CD4-positive, CD25-positive, alpha-beta regulatory T cell (primary cell): ENCODE data around the gene SPATS1. TPM values are rescaled to one million over a fixed set of nuclear protein-coding genes. Genes with fewer than 3 reads are reported as not detected.
"Not testable (repeated sequence)": the region's sequence is repeated elsewhere in the genome, so short reads cannot be mapped to it uniquely, and the experiment has no call there.

Experiments
- ATAC-seq, 2 donors: fragments of 150-1000 bp; cut with Tn5 transposase; one replicate each; pipeline ENCODE4 v1.10.0; 2021; ENCODE audit warnings: low read depth in 2 of 2, moderate number of reproducible peaks in 2 of 2, moderate library complexity in 1 of 2
- DNase-seq, 3 donors: peaks; one replicate each; pipeline versions ENCODE4 v3.0.0 to v3.0.0-alpha.2; 2012 to 2022; ENCODE audit warnings: mixed read lengths in 1 of 3
- H3K27ac ChIP-seq: one replicate; pipeline ENCODE4 v1.7.0; 2013; ENCODE audit warnings: mild to moderate bottlenecking, low read length; ENCODE audit not compliant: insufficient read depth, poor library complexity, severe bottlenecking
- H3K27me3 ChIP-seq: one replicate; pipeline ENCODE4 v1.7.0; 2013; ENCODE audit warnings: low read length; ENCODE audit not compliant: control insufficient read depth, insufficient read depth
- H3K36me3 ChIP-seq: one replicate; pipeline ENCODE4 v1.7.0; 2013; ENCODE audit warnings: mild to moderate bottlenecking, low read length, moderate library complexity; ENCODE audit not compliant: control insufficient read depth, insufficient read depth
- H3K4me1 ChIP-seq: 2 replicates; pipeline ENCODE4 v1.7.0; 2013; ENCODE audit warnings: mild to moderate bottlenecking, low read length; ENCODE audit not compliant: insufficient read depth, control insufficient read depth, poor library complexity, severe bottlenecking
- H3K4me3 ChIP-seq: one replicate; pipeline ENCODE4 v1.7.0; 2013; ENCODE audit warnings: low read depth, mild to moderate bottlenecking, low read length, moderate library complexity
- H3K9me3 ChIP-seq, 2 experiments: 1 replicate in 1 of 2; 2 replicates in 1 of 2; pipeline ENCODE4 v1.7.0; 2013; ENCODE audit warnings: low read length in 2 of 2, mild to moderate bottlenecking in 1 of 2, moderate library complexity in 1 of 2; ENCODE audit not compliant: control insufficient read depth in 2 of 2
- H3K27ac Mint-ChIP-seq, 3 donors: one replicate each; pipeline ENCODE4 v1.8.0; 2020 to 2022; ENCODE audit warnings: mild to moderate bottlenecking in 3 of 3, mixed read lengths in 3 of 3, moderate library complexity in 2 of 3
- H3K27me3 Mint-ChIP-seq: one replicate; pipeline ENCODE4 v1.8.0; 2022; ENCODE audit warnings: mild to moderate bottlenecking, mixed read lengths
- H3K36me3 Mint-ChIP-seq: one replicate; pipeline ENCODE4 v1.8.0; 2020; ENCODE audit warnings: mixed read lengths
- H3K4me1 Mint-ChIP-seq, 4 donors: one replicate each; pipeline ENCODE4 v1.8.0; 2020 to 2022; ENCODE audit warnings: mixed read lengths in 4 of 4, mild to moderate bottlenecking in 1 of 4
- H3K4me3 Mint-ChIP-seq, 4 donors: one replicate each; pipeline ENCODE4 v1.8.0; 2020 to 2022; ENCODE audit warnings: mild to moderate bottlenecking in 4 of 4, mixed read lengths in 4 of 4, moderate library complexity in 3 of 4
- H3K9me3 Mint-ChIP-seq, 7 donors: one replicate each; pipeline ENCODE4 v1.8.0; 2020 to 2022; ENCODE audit warnings: mixed read lengths in 7 of 7, mild to moderate bottlenecking in 3 of 7, moderate library complexity in 2 of 7
- polyA plus RNA-seq, 4 donors: library from polyadenylated mRNA; unstranded; fragments of 300-500 nt; fragmentation: Illumina TruSeq; gene quantifications; one replicate each; pipeline ENCODE4 v1.2.3, GENCODE V29; 2021
- total RNA-seq: library from RNA; stranded (reverse); gene quantifications from one replicate; pipeline ENCODE4 v1.2.3, GENCODE V29; 2022

SPATS1 gene
- total and polyA plus RNA-seq, 5 donors from 2014 or later = not detected

DNA sequence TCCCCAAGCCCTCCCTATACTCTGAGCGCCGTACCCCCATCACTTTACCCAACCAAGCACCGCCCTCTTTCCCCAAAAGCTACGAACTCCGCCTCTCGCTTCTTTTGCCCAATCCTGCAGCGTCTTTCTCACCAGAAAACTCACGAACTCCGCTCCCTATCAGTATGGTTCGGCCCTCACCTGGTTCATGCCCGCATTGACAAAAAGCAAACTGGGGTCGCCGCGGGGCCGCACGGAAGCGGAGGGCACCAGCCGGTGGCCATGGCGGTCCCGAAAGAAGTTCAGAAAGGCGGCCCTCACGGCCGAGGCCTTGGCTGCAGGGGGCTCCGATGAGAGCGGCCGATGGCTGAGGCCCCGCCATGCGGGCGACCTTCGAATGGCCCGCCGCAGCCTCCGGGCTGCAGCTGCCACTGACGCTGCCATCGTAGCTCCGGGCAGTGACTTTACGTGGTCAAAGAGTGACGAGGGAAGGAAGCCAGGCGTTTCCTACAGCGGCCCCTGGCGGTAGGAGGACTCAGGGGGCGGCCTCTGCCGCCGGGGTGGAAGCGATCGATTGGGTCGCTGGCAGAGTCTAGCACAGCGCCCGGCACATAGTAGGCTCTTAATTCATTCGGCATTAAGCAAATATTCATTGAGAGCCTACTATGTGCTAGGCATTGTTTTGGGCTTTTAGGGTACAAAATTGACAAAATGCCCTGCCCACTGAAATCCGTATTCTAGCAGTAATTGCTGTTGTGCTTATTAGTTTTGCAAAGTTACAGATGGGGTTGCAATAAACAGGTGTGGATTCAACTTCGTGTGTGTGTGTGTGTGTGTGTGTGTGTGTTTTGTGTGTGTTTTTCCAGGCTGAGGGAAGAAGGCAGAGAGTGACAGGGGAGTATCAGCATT lies 29.3 kb upstream of the SPATS1 start, which contains the start of gene AARS2:
TSS of gene AARS2 (minus strand) at position 447 of the 888 bp plus-strand sequence. CDS start at position 423, 24 bp downstream.
- no peaks in the 10 kb centered on the region for H3K9me3 Mint-ChIP-seq
- H3K36me3 Mint-ChIP-seq = peaks cover 19% of the 10 kb centered on the region
- peaks cover 21% of the 10 kb centered on the region for H3K27me3 Mint-ChIP-seq
- peak within 1 kb of the TSS; percentile 92 to 98 (median 95) for H3K27ac Mint-ChIP-seq
- DNase-seq = peak; percentile 81 to 90 (median 88)
- Histone ChIP-seq H3K9me3 (no peaks in the 10 kb centered on the region), H3K36me3 (peaks cover 25% of the 10 kb centered on the region), H3K4me3 (peak within 1 kb of the TSS; percentile 89), H3K27me3 (peaks cover 3% of the 10 kb centered on the region), H3K27ac (peak within 1 kb of the TSS; percentile 84), H3K4me1 (peaks cover 11% of the 10 kb centered on the region)
- peak within 1 kb of the TSS; percentile 96 to 99 (median 98) for H3K4me3 Mint-ChIP-seq
- peaks cover 0 to 31% (median 16%) of the 10 kb centered on the region in 4 donors for H3K4me1 Mint-ChIP-seq
- peak; percentile 95 to 97 for ATAC-seq

- Mint-ChIP-seq H3K4me1 (peaks cover 0 to 29% (median 15%) of the 10 kb centered on the region in 4 donors), H3K27me3 (peaks cover 36% of the 10 kb centered on the region), H3K4me3 (peak overlapping the region in 2 of 4 donors; percentile 59 to 85)
- H3K27ac ChIP-seq, H3K4me3 ChIP-seq, H3K36me3 Mint-ChIP-seq, DNase-seq, H3K9me3 ChIP-seq, H3K9me3 Mint-ChIP-seq, H3K27ac Mint-ChIP-seq, ATAC-seq: not testable (repeated sequence)
- H3K4me1 ChIP-seq = peaks cover 11% of the 10 kb centered on the region
- H3K36me3 ChIP-seq = peaks cover 17% of the 10 kb centered on the region
- peaks cover 17% of the 10 kb centered on the region for H3K27me3 ChIP-seq
Measured at GRCh38 chr6:44314657-44315056, 27.8 kb upstream of the SPATS1 start.

- H3K4me3 Mint-ChIP-seq = peak overlapping the region in 1 of 4 donors; percentile 85
- no peak for ATAC-seq
- H3K9me3 Mint-ChIP-seq = peaks cover 0 to 3% (median 0%) of the 10 kb centered on the region in 7 donors
Measured at GRCh38 chr6:44315516-44315915, 26.9 kb upstream of the SPATS1 start.

GRCh38 chr6:44315951-44316350 lies 26.5 kb upstream of the SPATS1 start:
- Histone ChIP-seq H3K27me3 (peaks cover 22% of the 10 kb centered on the region), H3K4me1 (peaks cover 11% of the 10 kb centered on the region), H3K27ac (no peak overlapping the region), H3K36me3 (peaks cover 4% of the 10 kb centered on the region), H3K4me3 (no peak overlapping the region), H3K9me3 (no peaks in the 10 kb centered on the region)
- Mint-ChIP-seq H3K27ac (no peak overlapping the region), H3K4me1 (peaks cover 0 to 22% (median 12%) of the 10 kb centered on the region in 4 donors), H3K4me3 (peak overlapping the region in 1 of 4 donors; percentile 52), H3K36me3 (no peaks in the 10 kb centered on the region), H3K27me3 (peaks cover 49% of the 10 kb centered on the region), H3K9me3 (peaks cover 0 to 3% (median 0%) of the 10 kb centered on the region in 7 donors)
- ATAC-seq = no peak
- no peak for DNase-seq

More at GRCh38 chr6:44315516-44315915, 26.9 kb upstream of the SPATS1 start:
- peaks cover 11% of the 10 kb centered on the region for H3K4me1 ChIP-seq
- no peak overlapping the region for H3K27ac ChIP-seq
- H3K36me3 ChIP-seq = peaks cover 8% of the 10 kb centered on the region
- H3K27me3 ChIP-seq = peaks cover 22% of the 10 kb centered on the region
- Mint-ChIP-seq H3K36me3 (no peaks in the 10 kb centered on the region), H3K27ac (no peak overlapping the region), H3K27me3 (peaks cover 45% of the 10 kb centered on the region), H3K4me1 (peaks cover 0 to 24% (median 12%) of the 10 kb centered on the region in 4 donors)
- no peak overlapping the region for H3K4me3 ChIP-seq
- no peaks in the 10 kb centered on the region for H3K9me3 ChIP-seq
- DNase-seq = no peak

DNA sequence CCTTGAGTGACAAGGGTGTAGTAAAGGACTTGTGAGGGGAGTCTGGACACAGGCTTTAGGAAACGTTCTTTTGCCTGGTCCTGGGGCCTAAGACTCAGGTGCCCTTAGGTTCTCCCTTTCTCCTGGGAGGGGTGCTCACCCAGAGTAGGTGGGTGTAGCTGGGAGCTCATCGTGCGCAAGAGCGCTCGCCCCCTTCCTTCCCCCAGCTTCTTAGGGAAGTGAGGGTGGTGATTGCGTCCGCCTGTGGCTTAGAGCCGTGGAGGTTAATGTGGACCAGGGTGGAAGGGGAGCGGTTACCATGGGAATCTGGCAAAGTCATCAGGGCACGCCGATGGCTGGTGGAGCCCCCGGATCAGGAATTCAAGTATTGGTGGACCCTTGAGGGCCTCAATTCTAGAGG lies 26.0 kb upstream of the SPATS1 start:
- no peak for DNase-seq
- Mint-ChIP-seq H3K9me3 (peaks cover 0 to 3% (median 0%) of the 10 kb centered on the region in 7 donors), H3K27me3 (peaks cover 52% of the 10 kb centered on the region), H3K4me1 (peaks cover 0 to 20% (median 12%) of the 10 kb centered on the region in 4 donors), H3K27ac (no peak overlapping the region), H3K36me3 (no peaks in the 10 kb centered on the region), H3K4me3 (peak overlapping the region in 1 of 4 donors; percentile 52)
- peaks cover 22% of the 10 kb centered on the region for H3K27me3 ChIP-seq
- no peak for ATAC-seq
- H3K9me3 ChIP-seq = no peaks in the 10 kb centered on the region
- H3K4me3 ChIP-seq = no peak overlapping the region
- no peaks in the 10 kb centered on the region for H3K36me3 ChIP-seq
- H3K4me1 ChIP-seq = peaks cover 11% of the 10 kb centered on the region
- H3K27ac ChIP-seq = no peak overlapping the region

DNA sequence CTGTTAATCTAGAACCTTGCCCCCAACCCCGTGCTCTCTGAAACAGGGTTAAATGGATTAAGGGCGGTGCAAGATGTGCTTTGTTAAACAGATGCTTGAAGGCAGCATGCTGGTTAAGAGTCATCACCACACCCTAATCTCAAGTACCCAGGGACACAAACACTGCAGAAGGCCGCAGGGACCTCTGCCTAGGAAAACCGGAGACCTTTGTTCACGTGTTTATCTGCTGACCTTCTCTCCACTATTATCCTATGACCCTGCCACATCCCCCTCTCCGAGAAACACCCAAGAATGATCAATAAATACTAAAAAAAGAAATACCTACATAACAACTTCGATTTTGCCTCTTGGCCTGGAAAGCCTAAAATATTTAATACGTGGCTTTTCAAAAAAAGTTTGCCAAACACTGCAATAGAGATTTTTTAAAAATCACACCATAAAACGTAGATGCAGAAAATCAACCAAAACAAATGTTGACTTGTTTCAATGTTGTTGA lies 25.3 kb upstream of the SPATS1 start:
- not testable (repeated sequence) for H3K9me3 Mint-ChIP-seq, H3K4me3 Mint-ChIP-seq

DNA sequence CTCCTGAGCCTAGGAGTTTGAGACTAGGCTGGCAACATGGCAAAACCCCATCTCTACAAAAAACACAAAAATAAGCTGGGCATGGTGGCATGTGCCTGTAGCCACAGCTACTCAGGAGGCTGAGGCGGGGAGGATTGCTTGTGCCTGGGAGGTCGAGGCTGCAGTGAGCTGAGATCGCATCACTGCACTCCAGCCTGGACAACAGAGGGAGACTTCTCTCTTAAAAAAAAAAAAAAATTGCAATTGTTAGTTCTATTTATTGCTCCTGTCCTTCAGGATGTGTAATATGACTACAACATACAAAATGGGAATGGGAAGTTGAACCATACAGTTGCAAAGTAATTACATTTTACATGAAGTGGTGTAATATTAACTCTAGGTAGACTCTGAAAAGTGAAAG lies 21.2 kb upstream of the SPATS1 start:
- Histone ChIP-seq H3K4me1 (no peaks in the 10 kb centered on the region), H3K36me3 (no peaks in the 10 kb centered on the region), H3K27me3 (peaks cover 22% of the 10 kb centered on the region), H3K9me3 (no peaks in the 10 kb centered on the region), H3K4me3 (no peak overlapping the region), H3K27ac (no peak overlapping the region)
- Mint-ChIP-seq H3K4me1 (no peaks in the 10 kb centered on the region), H3K9me3 (peaks cover 0 to 3% (median 0%) of the 10 kb centered on the region in 7 donors), H3K27ac (no peak overlapping the region), H3K36me3 (no peaks in the 10 kb centered on the region), H3K27me3 (peaks cover 58% of the 10 kb centered on the region), H3K4me3 (no peak overlapping the region)
- DNase-seq (no peak), ATAC-seq (no peak)

More for the DNA sequence above, 25.3 kb upstream of the SPATS1 start:
- not testable (repeated sequence) for H3K4me3 ChIP-seq, H3K36me3 ChIP-seq, H3K4me1 ChIP-seq, H3K27ac ChIP-seq, ATAC-seq, H3K9me3 ChIP-seq, DNase-seq, H3K27ac Mint-ChIP-seq, H3K36me3 Mint-ChIP-seq
- H3K27me3 ChIP-seq = peaks cover 22% of the 10 kb centered on the region
- H3K4me1 Mint-ChIP-seq = peaks cover 0 to 13% (median 8%) of the 10 kb centered on the region in 4 donors
- H3K27me3 Mint-ChIP-seq = peaks cover 52% of the 10 kb centered on the region
